Spleen (tissue), 11 donors: ENCODE results near the gene ART3. TPM values are rescaled to one million over a fixed set of nuclear protein-coding genes. Genes with fewer than 3 reads are reported as not detected.

Experiments used
- DNase-seq: peaks from one replicate; pipeline ENCODE4 v3.0.0-alpha.2; 2020
- H3K27ac ChIP-seq, 8 donors: fragments of 200-600 bp; sonication (generic) in 7 of 8; 1 replicate in 4 of 8; 2 replicates in 4 of 8; pipeline versions ENCODE4 v1.5.0 to v1.8.0; 2016 to 2021; ENCODE audit warnings: inconsistent platforms in 4 of 8, mild to moderate bottlenecking in 4 of 8, moderate library complexity in 1 of 8
- H3K27me3 ChIP-seq, 7 donors: fragments of 200-600 bp; sonication (generic) in 6 of 7; replicated peaks in 1 of 7; 1 replicate in 4 of 7; 2 replicates in 3 of 7; pipeline versions ENCODE4 v1.5.0 to v1.8.0; 2016 to 2021; ENCODE audit warnings: inconsistent platforms in 3 of 7, mild to moderate bottlenecking in 1 of 7
- H3K36me3 ChIP-seq, 6 donors: fragments of 200-600 bp; sonication (generic) in 5 of 6; 1 replicate in 4 of 6; 2 replicates in 2 of 6; pipeline versions ENCODE4 v1.5.0 to v1.8.0; 2016 to 2021; ENCODE audit warnings: inconsistent platforms in 2 of 6
- H3K4me1 ChIP-seq, 6 donors: fragments of 200-600 bp; sonication (generic) in 5 of 6; 1 replicate in 3 of 6; 2 replicates in 3 of 6; pipeline versions ENCODE4 v1.5.0 to v1.8.0; 2016 to 2021; ENCODE audit warnings: inconsistent platforms in 3 of 6
- H3K4me3 ChIP-seq, 8 donors: fragments of 200-600 bp; sonication (generic) in 7 of 8; 1 replicate in 4 of 8; 2 replicates in 4 of 8; pipeline versions ENCODE4 v1.5.0 to v1.8.0; 2016 to 2021; ENCODE audit warnings: inconsistent platforms in 4 of 8, mild to moderate bottlenecking in 4 of 8, moderate library complexity in 2 of 8
- H3K9me3 ChIP-seq, 8 donors: fragments of 200-600 bp; sonication (generic) in 7 of 8; 1 replicate in 4 of 8; 2 replicates in 4 of 8; pipeline versions ENCODE4 v1.5.0 to v1.8.0; 2016 to 2021; ENCODE audit warnings: inconsistent platforms in 4 of 8
- CTCF ChIP-seq, 11 experiments: fragments of 200-600 bp in 7 of 11; fragments of 450-650 bp in 4 of 11; sonication (generic) in 4 of 11; IDR thresholded peaks in 8 of 11; conservative IDR thresholded peaks in 3 of 11; 1 replicate in 7 of 11; 2 replicates in 4 of 11; pipeline versions ENCODE4 v1.4.0 to v1.8.0; 2016 to 2021; ENCODE audit warnings: antibody characterized with exemption in 11 of 11, inconsistent platforms in 4 of 11, mild to moderate bottlenecking in 1 of 11
- POLR2A ChIP-seq, 3 donors: fragments of 450-650 bp; IDR thresholded peaks; one replicate each; pipeline ENCODE4 v1.5.1; 2017; ENCODE audit warnings: antibody characterized with exemption in 3 of 3, mild to moderate bottlenecking in 1 of 3
- POLR2AphosphoS5 ChIP-seq, 3 donors: sonication (generic); formaldehyde crosslinking; IDR thresholded peaks; one replicate each; pipeline ENCODE4 v1.5.1; 2017; ENCODE audit warnings: antibody characterized with exemption in 3 of 3
- WGBS, 5 donors: extraction: QIAGEN DNeasy Blood & Tissue Kit in 3 of 5; methylation state at CpG; one replicate each; pipeline versions ENCODE4 v1.1.5 to v1.1.7; 2013 to 2018; 5-methylcytosine and 5-hydroxymethylcytosine counted together
- intact Hi-C: fragments of 100-400 bp; cut with DNase I; formaldehyde crosslinking; loops from one replicate; pipeline ENCODE4 v1.15.0; 2023; ENCODE audit warnings: low total_unique reads
- polyA plus RNA-seq, 3 donors: library from polyadenylated mRNA; stranded (reverse); fragments of 200-250 nt; gene quantifications; one replicate each; pipeline ENCODE4 v1.2.1, GENCODE V29; 2013
- total RNA-seq, 7 donors: library from RNA; depleted of rRNA in 3 of 7; stranded (reverse); fragments of >200 nt in 3 of 7; fragmentation: NEBNext Ultra II Directional in 4 of 7; extraction: Animal tissue kit (Norgen Biotek cat#: 25700) in 4 of 7; gene quantifications; one replicate each; pipeline versions ENCODE4 v1.1.0 to v1.2.1, GENCODE V29; 2016 to 2021
- donor health status: healthy with polysubstance abuse.
- donor health status: DM: no; HTN: no; CAD: no; lungs with moderate emphysema.
- donor health status: DM: no; HTN: no; CAD: no.
- donor health status: Bipolar disorder and iron deficiency.
- donor health status: healthy.
- donor health status: DM: no; HTN: no; CAD: no.
- donor health status: DM: yes; HTN: yes; CAD: no.

Gene ART3
- total and polyA plus RNA-seq, 10 donors: 0.91 to 5.7 (median 3.1) TPM

GRCh38 chr4:76074993-76075600, 588 bp downstream of the ART3 start:
- intact Hi-C loops: no loop called here
- TF ChIP-seq POLR2A (IDR thresholded peaks at IDR 0.05) (no peak), CTCF (IDR thresholded peaks at IDR 0.05 in 8 of 11, conservative IDR thresholded peaks at IDR 0.05 in 3 of 11) (no peak), POLR2AphosphoS5 (IDR thresholded peaks at IDR 0.05) (no peak)
- Histone ChIP-seq H3K36me3 (no peaks in the 10 kb centered on the region), H3K27me3 (no peaks in the 10 kb centered on the region), H3K4me3 (no peak overlapping the region), H3K27ac (no peak overlapping the region), H3K9me3 (no peaks in the 10 kb centered on the region), H3K4me1 (no peaks in the 10 kb centered on the region)
- no peak for DNase-seq
- 50 to 83% (median 67%) methylated on average over 4 of the region's 4 CpGs for WGBS, 5 donors

- H3K36me3 ChIP-seq: no peaks in the 10 kb centered on the region
- WGBS, 5 donors: 70 to 91% (median 83%) methylated on average over 4 of the region's 4 CpGs
- intact Hi-C loops: no loop called here
Observed at GRCh38 chr4:76078033-76078613, 3.6 kb downstream of the ART3 start.

GRCh38 chr4:76083386-76083988, 9.0 kb downstream of the ART3 start:
- H3K27ac ChIP-seq: no peak overlapping the region

More at GRCh38 chr4:76078033-76078613, 3.6 kb downstream of the ART3 start:
- Histone ChIP-seq H3K4me1 (no peaks in the 10 kb centered on the region), H3K4me3 (no peak overlapping the region), H3K9me3 (no peaks in the 10 kb centered on the region), H3K27ac (no peak overlapping the region), H3K27me3 (no peaks in the 10 kb centered on the region)
- DNase-seq: no peak
- TF ChIP-seq POLR2A (IDR thresholded peaks at IDR 0.05): no peak
- no peak for TF ChIP-seq POLR2AphosphoS5 (IDR thresholded peaks at IDR 0.05)
- TF ChIP-seq CTCF (IDR thresholded peaks at IDR 0.05 in 8 of 11, conservative IDR thresholded peaks at IDR 0.05 in 3 of 11): no peak

More at GRCh38 chr4:76083386-76083988, 9.0 kb downstream of the ART3 start:
- Histone ChIP-seq H3K4me3 (no peak overlapping the region), H3K36me3 (no peaks in the 10 kb centered on the region), H3K27me3 (no peaks in the 10 kb centered on the region), H3K9me3 (no peaks in the 10 kb centered on the region), H3K4me1 (no peaks in the 10 kb centered on the region)
- no peak for DNase-seq
- no peak for TF ChIP-seq POLR2AphosphoS5 (IDR thresholded peaks at IDR 0.05)
- no peak for TF ChIP-seq POLR2A (IDR thresholded peaks at IDR 0.05)
- TF ChIP-seq CTCF (IDR thresholded peaks at IDR 0.05 in 8 of 11, conservative IDR thresholded peaks at IDR 0.05 in 3 of 11): no peak
- intact Hi-C loops: no loop called here
- WGBS, 5 donors: 88 to 92% (median 91%) methylated on average over 3 of the region's 3 CpGs
